Measurements from ENCODE around the gene MACROH2A2. TPM values are rescaled to one million over a fixed set of nuclear protein-coding genes. Genes with fewer than 3 reads are reported as not detected.

Gene MACROH2A2
- total RNA-seq, 1 experiment from 2014 or later, result 11.3 TPM

- Mint-ChIP-seq H3K9me3 (no peaks in the 10 kb centered on the region), H3K36me3 (ENCODE audit: insufficient read depth in 1 of 3, low read depth in 3 of 3) (peaks cover 4 to 42% (median 11%) of the 10 kb centered on the region in 3 experiments; a peak in 5 of 7 replicates), H3K4me1 (peaks cover 0 to 4% of the 10 kb centered on the region in 2 experiments; a peak in 1 of 4 replicates), H3K4me3 (no peak overlapping the region), H3K27me3 (ENCODE audit: low read depth) (no peaks in the 10 kb centered on the region), H3K27ac (no peak overlapping the region)
- H3K27ac ChIP-seq (ENCODE audit: insufficient read length, low read depth, low read length), result no peak overlapping the region
- H2AK5ac ChIP-seq (ENCODE audit: insufficient read length, low read length), result no peak overlapping the region
- H4K8ac ChIP-seq (replicated peaks; ENCODE audit: insufficient read length, low read depth, low read length), result no peak overlapping the region
- no peak overlapping the region for H3K23ac ChIP-seq (ENCODE audit: insufficient read length, low read depth, low read length)
- H3K4me1 ChIP-seq (ENCODE audit: insufficient read depth, low read length), result no peaks in the 10 kb centered on the region
- no peaks in the 10 kb centered on the region for H4K20me1 ChIP-seq (ENCODE audit: control insufficient read depth, insufficient read depth, insufficient read length)
- H2BK15ac ChIP-seq (ENCODE audit: low read depth, low read length), result no peak overlapping the region
- H3K27me3 ChIP-seq (ENCODE audit: insufficient read depth, low read length), result no peaks in the 10 kb centered on the region
- H2AFZ ChIP-seq (ENCODE audit: low read length), result no peak overlapping the region
- no peak for TF ChIP-seq CTCF (conservative IDR thresholded peaks at IDR 0.05)
- no peak overlapping the region for H3K14ac ChIP-seq (ENCODE audit: insufficient read depth, low read length)
- H3K4ac ChIP-seq (ENCODE audit: low read depth, low read length), result no peak overlapping the region
- no peaks in the 10 kb centered on the region for H3K79me1 ChIP-seq (ENCODE audit: insufficient read depth, low read depth, low read length, poor library complexity, severe bottlenecking)
- H3K23me2 ChIP-seq (ENCODE audit: insufficient read length, low read depth, low read length, poor library complexity, severe bottlenecking), result no peaks in the 10 kb centered on the region
- no peak overlapping the region for H3K56ac ChIP-seq (ENCODE audit: insufficient read length, low read depth, low read length)
- no peaks in the 10 kb centered on the region for H3K79me2 ChIP-seq (ENCODE audit: insufficient read depth, low read length)
- no peak overlapping the region for H4K5ac ChIP-seq (ENCODE audit: insufficient read length, low read depth, low read length)
- no peaks in the 10 kb centered on the region for H3K9me3 ChIP-seq (ENCODE audit: control insufficient read depth, low read depth, low read length)
- H2BK20ac ChIP-seq (ENCODE audit: low read depth, low read length, poor library complexity, severe bottlenecking), result no peak overlapping the region
- no peak overlapping the region for H2BK5ac ChIP-seq (ENCODE audit: insufficient read length, low read length)
- no peak overlapping the region for H4K91ac ChIP-seq (ENCODE audit: insufficient read length, low read depth, low read length)
- H3K9ac ChIP-seq (ENCODE audit: extremely low read depth, insufficient read length, low read length), result no peak overlapping the region
- DNase-seq, result no peak
- no peak overlapping the region for H3K4me2 ChIP-seq (ENCODE audit: insufficient read depth, insufficient read length, low read length)
- H2BK12ac ChIP-seq (ENCODE audit: insufficient read length, low read depth, low read length), result no peak overlapping the region
- no peak overlapping the region for H3T11ph ChIP-seq (ENCODE audit: low read length)
- no peak overlapping the region for H2BK120ac ChIP-seq (ENCODE audit: low read depth, low read length, poor library complexity, severe bottlenecking)
- H3K18ac ChIP-seq (ENCODE audit: insufficient read length, low read depth, low read length), result no peak overlapping the region
Observed at GRCh38 chr10:70097459-70097858, 44.8 kb downstream of the MACROH2A2 start.

Data from H9 (cell line).